Activated T-cell treated with anti-CD3 and anti-CD28 coated beads for 1 hour (primary cell): ENCODE measurements around the gene ISL1.

Experiments used
- DNase-seq: peaks from one replicate; pipeline ENCODE4 v3.0.0-alpha.2; 2020; ENCODE audit warnings: low read depth

ISL1 gene

GRCh38 chr5:51383131-51384121 lies at the start of gene ISL1:
Gene ISL1 (plus strand): TSS chr5:51383448. CDS start chr5:51383672, 224 bp downstream.
- no peak for DNase-seq

GRCh38 chr5:51336878-51337277 lies 46.4 kb upstream of the ISL1 start:
- no peak for DNase-seq

GRCh38 chr5:51345106-51345505 lies 38.1 kb upstream of the ISL1 start:
- no peak for DNase-seq

- DNase-seq: no peak
Measured at GRCh38 chr5:51347157-51347556, 36.1 kb upstream of the ISL1 start.

- DNase-seq: no peak
Measured at GRCh38 chr5:51347704-51348103, 35.5 kb upstream of the ISL1 start.

GRCh38 chr5:51371052-51371451 lies 12.2 kb upstream of the ISL1 start:
- no peak for DNase-seq

- DNase-seq: no peak
Measured at GRCh38 chr5:51373880-51374523, 9.2 kb upstream of the ISL1 start.

- no peak for DNase-seq
Measured at GRCh38 chr5:51375084-51375483, 8.2 kb upstream of the ISL1 start.

- DNase-seq: no peak
Measured at GRCh38 chr5:51376509-51376908, 6.7 kb upstream of the ISL1 start.

- no peak for DNase-seq
Measured at GRCh38 chr5:51377151-51378060, 5.8 kb upstream of the ISL1 start.

- no peak for DNase-seq
Measured at GRCh38 chr5:51378061-51378409, 5.2 kb upstream of the ISL1 start.

GRCh38 chr5:51378448-51379330 lies 4.6 kb upstream of the ISL1 start:
- DNase-seq: no peak

GRCh38 chr5:51379331-51379700 lies 3.9 kb upstream of the ISL1 start:
- DNase-seq: no peak

- no peak for DNase-seq
Measured at GRCh38 chr5:51380603-51381207, 2.5 kb upstream of the ISL1 start.

- DNase-seq: no peak
Measured at GRCh38 chr5:51381761-51382474, 1.3 kb upstream of the ISL1 start.

- DNase-seq: no peak
Measured at GRCh38 chr5:51382521-51383130, 622 bp upstream of the ISL1 start.

GRCh38 chr5:51384281-51384840 lies 1.1 kb downstream of the ISL1 start:
- DNase-seq: no peak

- no peak for DNase-seq
Measured at GRCh38 chr5:51385216-51385615, 2.0 kb downstream of the ISL1 start.
